Measurements from ENCODE around the gene GDI1.
A peak's percentile ranks its signal among the peaks of the same experiment; 100 is the strongest.

Gene GDI1

DNA sequence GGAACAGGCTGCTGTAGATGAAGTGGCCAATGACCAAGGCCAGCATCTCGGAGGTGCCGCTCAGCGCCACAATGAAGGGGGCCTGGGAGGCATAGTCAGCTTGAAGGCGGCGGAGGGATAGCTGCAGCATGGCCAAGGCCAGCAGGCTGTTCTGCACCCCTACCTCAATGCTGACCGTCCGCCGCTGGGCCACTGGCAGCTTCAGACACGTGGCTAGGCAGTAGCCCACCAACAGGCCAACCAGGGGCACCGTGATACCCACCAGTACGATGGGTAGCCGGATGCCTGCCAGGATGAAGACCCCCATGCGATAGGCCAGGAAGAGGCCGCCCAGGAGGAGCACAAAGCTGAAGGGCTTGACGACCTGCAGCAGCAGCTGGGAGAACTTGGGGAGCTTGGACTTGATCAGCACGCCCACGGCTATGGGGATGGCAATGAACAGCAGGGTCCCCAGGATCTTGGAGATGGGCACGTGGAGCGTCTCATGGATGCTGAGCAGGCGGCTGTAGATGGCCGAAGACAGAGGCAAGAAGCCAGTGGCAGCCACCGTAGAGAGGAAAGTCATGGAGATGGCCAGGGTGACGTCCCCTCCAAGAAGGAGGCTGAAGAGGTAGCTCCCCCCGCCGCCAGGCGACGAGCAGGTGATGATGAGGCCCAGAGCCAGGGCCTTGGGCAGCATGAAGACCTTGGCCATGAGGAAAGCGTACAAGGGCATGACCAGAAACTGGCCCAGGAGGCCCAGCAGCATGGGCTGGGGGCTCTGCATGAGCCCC is 50.8 kb downstream of the GDI1 start:
- DNase-seq (ENCODE audit: low read depth): no peak
- no peak overlapping the region for H3K4me3 ChIP-seq (ENCODE audit: low read depth, low read length)
- TF ChIP-seq CTCF (IDR thresholded peaks at IDR 0.05; ENCODE audit: control insufficient read depth, extremely low read depth, insufficient read depth): no peak

- no peak for TF ChIP-seq CTCF (IDR thresholded peaks at IDR 0.05; ENCODE audit: control insufficient read depth, extremely low read depth, insufficient read depth)
- DNase-seq (ENCODE audit: low read depth): no peak
- H3K4me3 ChIP-seq (ENCODE audit: low read depth, low read length): no peak overlapping the region
Measured at GRCh38 chrX:154488336-154489075, 51.6 kb downstream of the GDI1 start.

DNA sequence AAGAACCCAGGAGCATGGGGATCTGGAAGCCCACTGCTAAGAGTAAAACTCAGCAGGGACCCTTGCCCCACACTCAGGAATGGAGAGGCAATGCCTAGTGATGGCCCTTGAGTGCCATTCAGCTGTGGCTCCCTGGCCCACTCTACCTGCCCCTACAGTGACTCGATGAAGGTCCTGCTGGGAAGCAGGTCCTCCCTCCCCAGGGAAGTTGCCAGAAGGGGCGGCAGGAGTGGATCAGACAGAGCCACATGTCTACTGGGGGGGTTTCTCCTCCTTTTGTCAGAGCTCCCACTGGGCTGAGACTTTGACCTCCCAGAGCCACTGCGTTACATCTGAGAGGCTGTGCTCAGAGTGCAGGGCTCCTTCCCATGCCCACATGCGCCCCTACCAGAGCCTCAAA is 52.2 kb downstream of the GDI1 start:
- TF ChIP-seq CTCF (IDR thresholded peaks at IDR 0.05; ENCODE audit: control insufficient read depth, extremely low read depth, insufficient read depth): no peak
- H3K4me3 ChIP-seq (ENCODE audit: low read depth, low read length): peak overlapping the region; percentile 65
- no peak for DNase-seq (ENCODE audit: low read depth)

DNA sequence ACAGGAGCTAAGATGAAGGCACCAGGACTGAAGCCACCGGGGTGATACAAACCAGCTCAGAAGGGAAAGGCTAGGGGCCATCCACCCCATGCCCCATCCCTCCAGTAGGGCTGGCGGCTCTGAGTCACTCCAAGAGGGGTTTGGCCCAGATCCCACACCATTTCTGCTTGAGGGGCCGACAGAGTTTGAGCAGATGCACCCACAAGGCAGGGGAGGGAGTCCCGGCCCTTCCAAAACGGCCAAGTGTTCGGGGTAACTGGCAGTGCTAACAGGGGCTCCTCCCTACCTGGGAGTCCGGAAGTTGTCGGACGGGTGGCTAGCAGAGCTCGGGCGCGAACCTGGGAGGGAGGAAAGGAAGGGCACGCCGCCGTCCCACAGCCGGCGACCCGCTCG is 53.1 kb downstream of the GDI1 start:
- no peak for DNase-seq (ENCODE audit: low read depth)
- no peak for TF ChIP-seq CTCF (IDR thresholded peaks at IDR 0.05; ENCODE audit: control insufficient read depth, extremely low read depth, insufficient read depth)
- peak overlapping the region; percentile 65 for H3K4me3 ChIP-seq (ENCODE audit: low read depth, low read length)

DNA sequence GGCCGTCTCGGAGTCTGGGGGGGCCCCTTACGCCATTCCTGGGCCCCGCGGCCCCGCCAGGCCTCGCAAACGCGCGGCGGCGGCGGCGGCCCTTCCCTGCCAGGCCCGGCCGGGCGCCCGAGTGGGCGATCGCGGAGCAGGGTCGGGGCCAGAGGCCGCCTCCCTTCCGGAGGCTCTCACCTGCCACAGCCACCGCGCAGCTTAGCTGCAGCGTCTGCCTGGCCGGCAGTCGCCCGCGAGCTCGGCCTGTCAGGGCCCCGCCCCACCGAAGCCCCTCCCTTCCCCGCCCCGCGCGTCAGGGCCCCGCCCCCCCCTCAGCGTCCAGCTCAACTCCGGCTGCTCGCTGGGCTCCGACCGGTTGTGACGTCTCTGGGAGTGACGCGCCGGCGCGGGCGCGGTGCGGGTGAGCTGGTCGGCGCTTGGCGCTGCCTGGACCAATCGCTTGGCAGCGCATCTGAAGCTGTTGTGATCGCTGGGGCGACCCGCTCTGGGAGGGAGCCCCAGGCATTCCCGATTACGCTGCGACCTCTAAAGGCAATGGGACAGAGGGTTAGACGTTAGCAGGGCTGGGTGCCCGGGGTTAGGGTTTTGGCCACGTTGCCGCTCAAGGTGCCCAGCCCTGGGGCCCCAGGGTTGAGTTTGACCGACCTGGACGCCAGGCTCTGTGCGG is 53.6 kb downstream of the GDI1 start, which contains the start of gene SLC10A3:
SLC10A3 (minus strand) TSS at position 216 of the 670 bp plus-strand sequence. CDS start 1,689 bp downstream, outside the sequence.
- peak; percentile 78 for DNase-seq (ENCODE audit: low read depth)
- peak within 1 kb of the TSS; percentile 65 for H3K4me3 ChIP-seq (ENCODE audit: low read depth, low read length)
- TF ChIP-seq CTCF (IDR thresholded peaks at IDR 0.05; ENCODE audit: control insufficient read depth, extremely low read depth, insufficient read depth): no peak
